H9 (cell line): ENCODE results near the gene MOB3A. TPM values are rescaled to one million over a fixed set of nuclear protein-coding genes. Genes with fewer than 3 reads are reported as not detected.

Source experiments
- DNase-seq: peaks from one replicate; pipeline ENCODE4 v3.0.0-alpha.2; 2017
- H2AFZ ChIP-seq: one replicate; pipeline ENCODE4 v1.6.1; 2013; ENCODE audit warnings: mild to moderate bottlenecking, low read length, control low read depth, moderate library complexity
- H2AK5ac ChIP-seq: 2 replicates; pipeline ENCODE4 v1.6.1; 2013; ENCODE audit warnings: low read length, control low read depth, mixed read lengths; ENCODE audit not compliant: insufficient read length
- H2BK120ac ChIP-seq: one replicate; pipeline ENCODE4 v1.6.1; 2013; ENCODE audit warnings: low read depth, mild to moderate bottlenecking, low read length, control low read depth, inconsistent platforms; ENCODE audit not compliant: poor library complexity, severe bottlenecking
- H2BK12ac ChIP-seq: 2 replicates; pipeline ENCODE4 v1.6.1; 2013; ENCODE audit warnings: low read length, control low read depth, mixed read lengths, low read depth; ENCODE audit not compliant: insufficient read length
- H2BK15ac ChIP-seq: 2 replicates; pipeline ENCODE4 v1.6.1; 2013; ENCODE audit warnings: low read depth, low read length, control low read depth
- H2BK20ac ChIP-seq: one replicate; pipeline ENCODE4 v1.6.1; 2013; ENCODE audit warnings: low read depth, mild to moderate bottlenecking, low read length, control low read depth, inconsistent platforms; ENCODE audit not compliant: poor library complexity, severe bottlenecking
- H2BK5ac ChIP-seq: 2 replicates; pipeline ENCODE4 v1.6.1; 2013; ENCODE audit warnings: low read length, control low read depth, mixed read lengths; ENCODE audit not compliant: insufficient read length
- H3K14ac ChIP-seq: 2 replicates; pipeline ENCODE4 v1.6.1; 2013; ENCODE audit warnings: low read length, control low read depth; ENCODE audit not compliant: insufficient read depth
- H3K18ac ChIP-seq: 2 replicates; pipeline ENCODE4 v1.6.1; 2013; ENCODE audit warnings: low read depth, mild to moderate bottlenecking, mixed read lengths, low read length, control low read depth; ENCODE audit not compliant: insufficient read length
- H3K23ac ChIP-seq: 2 replicates; pipeline ENCODE4 v1.6.1; 2013; ENCODE audit warnings: low read length, control low read depth, mixed read lengths, low read depth; ENCODE audit not compliant: insufficient read length
- H3K23me2 ChIP-seq: 2 replicates; pipeline ENCODE4 v1.6.1; 2013; ENCODE audit warnings: low read depth, mild to moderate bottlenecking, mixed read lengths, low read length, control low read depth; ENCODE audit not compliant: insufficient read length, poor library complexity, severe bottlenecking
- H3K27ac ChIP-seq: 2 replicates; pipeline ENCODE4 v1.5.1; 2013; ENCODE audit warnings: low read length, control low read depth, mixed read lengths, low read depth; ENCODE audit not compliant: insufficient read length
- H3K27me3 ChIP-seq: 2 replicates; pipeline ENCODE4 v1.6.1; 2013; ENCODE audit warnings: low read length, control low read depth, inconsistent platforms; ENCODE audit not compliant: insufficient read depth
- H3K4ac ChIP-seq: 2 replicates; pipeline ENCODE4 v1.6.1; 2013; ENCODE audit warnings: low read depth, mild to moderate bottlenecking, control low read depth, inconsistent platforms, low read length, moderate library complexity
- H3K4me1 ChIP-seq: 2 replicates; pipeline ENCODE4 v1.6.1; 2013; ENCODE audit warnings: low read length, control low read depth, inconsistent platforms; ENCODE audit not compliant: insufficient read depth
- H3K4me2 ChIP-seq: 2 replicates; pipeline ENCODE4 v1.6.1; 2013; ENCODE audit warnings: low read length, control low read depth, mixed read lengths; ENCODE audit not compliant: insufficient read length, insufficient read depth
- H3K56ac ChIP-seq: 2 replicates; pipeline ENCODE4 v1.6.1; 2013; ENCODE audit warnings: low read depth, mild to moderate bottlenecking, mixed read lengths, low read length, control low read depth; ENCODE audit not compliant: insufficient read length
- H3K79me1 ChIP-seq: 2 replicates; pipeline ENCODE4 v1.6.1; 2013; ENCODE audit warnings: low read depth, mild to moderate bottlenecking, moderate library complexity, low read length, control low read depth, inconsistent platforms; ENCODE audit not compliant: insufficient read depth, poor library complexity, severe bottlenecking
- H3K79me2 ChIP-seq: 2 replicates; pipeline ENCODE4 v1.6.1; 2013; ENCODE audit warnings: low read length, control low read depth, inconsistent platforms; ENCODE audit not compliant: insufficient read depth
- H3K9ac ChIP-seq: 2 replicates; pipeline ENCODE4 v1.6.1; 2013; ENCODE audit warnings: low read length, control low read depth, mixed read lengths; ENCODE audit not compliant: insufficient read length; ENCODE audit errors: extremely low read depth
- H3K9me3 ChIP-seq: one replicate; pipeline ENCODE4 v1.6.1; 2013; ENCODE audit warnings: low read depth, low read length, inconsistent platforms; ENCODE audit not compliant: control insufficient read depth
- H3T11ph ChIP-seq: one replicate; pipeline ENCODE4 v1.6.1; 2013; ENCODE audit warnings: mild to moderate bottlenecking, low read length, control low read depth, inconsistent platforms
- H4K20me1 ChIP-seq: one replicate; pipeline ENCODE4 v1.6.1; 2013; ENCODE audit not compliant: control insufficient read depth, insufficient read length, insufficient read depth
- H4K5ac ChIP-seq: 2 replicates; pipeline ENCODE4 v1.6.1; 2013; ENCODE audit warnings: low read depth, mild to moderate bottlenecking, mixed read lengths, low read length, control low read depth; ENCODE audit not compliant: insufficient read length
- H4K8ac ChIP-seq: replicated peaks from 2 replicates; pipeline ENCODE4 v1.6.1; 2013; ENCODE audit warnings: low read length, control low read depth, mixed read lengths, low read depth; ENCODE audit not compliant: insufficient read length
- H4K91ac ChIP-seq: 2 replicates; pipeline ENCODE4 v1.6.1; 2013; ENCODE audit warnings: low read depth, mild to moderate bottlenecking, moderate library complexity, mixed read lengths, low read length, control low read depth; ENCODE audit not compliant: insufficient read length
- H3K27ac Mint-ChIP-seq, 3 experiments: 2 replicates in 2 of 3; 3 replicates in 1 of 3; pipeline ENCODE4 v1.8.0; 2020 to 2021; ENCODE audit warnings: mixed read lengths in 3 of 3, mild to moderate bottlenecking in 1 of 3, moderate library complexity in 1 of 3
- H3K27me3 Mint-ChIP-seq: 2 replicates; pipeline ENCODE4 v1.8.0; 2021; ENCODE audit warnings: low read depth, mild to moderate bottlenecking, moderate library complexity, mixed read lengths
- H3K36me3 Mint-ChIP-seq, 3 experiments: 2 replicates in 2 of 3; 3 replicates in 1 of 3; pipeline ENCODE4 v1.8.0; 2020 to 2021; ENCODE audit warnings: low read depth in 3 of 3, mixed read lengths in 3 of 3; ENCODE audit not compliant: insufficient read depth in 1 of 3
- H3K4me1 Mint-ChIP-seq, 2 experiments: 2 replicates each; pipeline ENCODE4 v1.8.0; 2020; ENCODE audit warnings: mixed read lengths in 2 of 2
- H3K4me3 Mint-ChIP-seq, 2 experiments: 2 replicates in 1 of 2; 3 replicates in 1 of 2; pipeline ENCODE4 v1.8.0; 2020 to 2021; ENCODE audit warnings: mild to moderate bottlenecking in 2 of 2, mixed read lengths in 2 of 2, moderate library complexity in 1 of 2
- H3K9me3 Mint-ChIP-seq, 2 experiments: 2 replicates in 1 of 2; 3 replicates in 1 of 2; pipeline ENCODE4 v1.8.0; 2020; ENCODE audit warnings: mild to moderate bottlenecking in 2 of 2, mixed read lengths in 2 of 2, moderate library complexity in 1 of 2
- CTCF ChIP-seq: fragments of 200-600 bp; sonication (generic); conservative IDR thresholded peaks from 3 replicates; pipeline ENCODE4 v1.8.0; 2021; ENCODE audit warnings: antibody characterized with exemption, mild to moderate bottlenecking
- WGBS: extraction: QIAGEN DNeasy Blood & Tissue Kit; methylation state at CpG from one replicate; pipeline ENCODE4 v1.1.7; 2013; ENCODE audit warnings: missing lambda C conversion rate, low lambda C conversion rate, mixed read lengths; ENCODE audit not compliant: insufficient read length; ENCODE audit errors: extremely low coverage; 5-methylcytosine and 5-hydroxymethylcytosine counted together
- total RNA-seq: library from RNA; stranded (reverse); gene quantifications from 2 replicates; pipeline ENCODE4 v1.2.1, GENCODE V29; 2021

MOB3A gene
- total RNA-seq, 1 experiment from 2014 or later: 11.5 TPM

GRCh38 chr19:2063824-2064223 lies 32.3 kb downstream of the MOB3A start:
- no peak overlapping the region for H4K91ac ChIP-seq
- no peak overlapping the region for H2BK5ac ChIP-seq
- H3K23ac ChIP-seq: no peak overlapping the region
- H2AFZ ChIP-seq: no peak overlapping the region
- H2BK12ac ChIP-seq: no peak overlapping the region
- H3K14ac ChIP-seq: no peak overlapping the region
- no peak overlapping the region for H3T11ph ChIP-seq
- no peaks in the 10 kb centered on the region for H3K79me2 ChIP-seq
- H2BK20ac ChIP-seq: no peak overlapping the region
- H3K4me1 ChIP-seq: no peaks in the 10 kb centered on the region
- no peak for DNase-seq
- peak overlapping the region in 2 of 3 experiments; percentile 51 to 80; a peak in 2 of 7 replicates for H3K27ac Mint-ChIP-seq
- no peak overlapping the region for H3K4me2 ChIP-seq
- no peak overlapping the region for H3K27ac ChIP-seq
- H3K18ac ChIP-seq: no peak overlapping the region
- no peaks in the 10 kb centered on the region; a peak in 1 of 5 replicates for H3K9me3 Mint-ChIP-seq
- H3K4me3 Mint-ChIP-seq: peak overlapping the region in 1 of 2 experiments; percentile 13; a peak in 1 of 5 replicates
- H4K5ac ChIP-seq: no peak overlapping the region
- no peak overlapping the region for H3K56ac ChIP-seq
- H3K9ac ChIP-seq: no peak overlapping the region
- H2AK5ac ChIP-seq: no peak overlapping the region
- no peaks in the 10 kb centered on the region for H4K20me1 ChIP-seq
- no peak for TF ChIP-seq CTCF
- no peaks in the 10 kb centered on the region for H3K27me3 Mint-ChIP-seq
- H3K79me1 ChIP-seq: no peaks in the 10 kb centered on the region
- no peak overlapping the region for H2BK15ac ChIP-seq
- H3K36me3 Mint-ChIP-seq: no peaks in the 10 kb centered on the region
- peaks cover 10% of the 10 kb centered on the region for H3K23me2 ChIP-seq
- H2BK120ac ChIP-seq: no peak overlapping the region
- no peak overlapping the region for H3K4ac ChIP-seq
- WGBS: no CpG with 5 or more reads among the region's 8 CpGs
- no peaks in the 10 kb centered on the region for H3K27me3 ChIP-seq
- H3K4me1 Mint-ChIP-seq: peaks cover 20 to 23% of the 10 kb centered on the region in 2 experiments
- H3K9me3 ChIP-seq: no peaks in the 10 kb centered on the region
- H4K8ac ChIP-seq: no peak overlapping the region
